ENCODE measurements around the gene DAPL1. TPM values are rescaled to one million over a fixed set of nuclear protein-coding genes. Genes with fewer than 3 reads are reported as not detected.

Gene DAPL1
- polyA plus RNA-seq, 3 donors: not detected

GRCh38 chr2:158746488-158746887, 48.6 kb upstream of the DAPL1 start:
- Histone ChIP-seq H3K27ac (ENCODE audit: low read depth in 1 of 2, low read length in 2 of 2) (no peak overlapping the region), H3K9me3 (replicated peaks in 1 of 2; ENCODE audit: control insufficient read depth in 1 of 2, insufficient read depth in 1 of 2, low read length in 2 of 2) (no peaks in the 10 kb centered on the region), H3K4me2 (replicated peaks; ENCODE audit: extremely low read depth, low read length, poor library complexity, severe bottlenecking) (no peak overlapping the region), H3K27me3 (ENCODE audit: control insufficient read depth in 2 of 2, insufficient read depth in 2 of 2, low read length in 2 of 2) (peaks cover 0 to 3% of the 10 kb centered on the region in 2 donors), H3K9ac (ENCODE audit: insufficient read depth, low read length, poor library complexity, severe bottlenecking) (no peak overlapping the region), H3K4me1 (ENCODE audit: control insufficient read depth in 1 of 2, insufficient read depth in 2 of 2, low read length in 2 of 2) (no peaks in the 10 kb centered on the region), H3K79me2 (ENCODE audit: insufficient read depth, low read length) (no peaks in the 10 kb centered on the region), H4K20me1 (ENCODE audit: insufficient read depth, low read length) (no peaks in the 10 kb centered on the region), H3K4me3 (replicated peaks in 1 of 3; ENCODE audit: low read depth in 2 of 3, low read length in 3 of 3) (no peak overlapping the region), H2AFZ (ENCODE audit: insufficient read depth, low read depth, low read length, poor library complexity, severe bottlenecking) (no peak overlapping the region), H3K36me3 (replicated peaks in 1 of 2; ENCODE audit: control insufficient read depth in 1 of 2, insufficient read depth in 2 of 2, low read length in 2 of 2) (no peaks in the 10 kb centered on the region)
- TF ChIP-seq CTCF (IDR thresholded peaks at IDR 0.05): no peak
- Mint-ChIP-seq H3K4me3 (no peak overlapping the region), H3K36me3 (no peaks in the 10 kb centered on the region), H3K4me1 (peaks cover 10% of the 10 kb centered on the region), H3K27ac (no peak overlapping the region), H3K9me3 (peaks cover 0 to 5% (median 0%) of the 10 kb centered on the region in 7 donors), H3K27me3 (ENCODE audit: low read depth in 3 of 3) (peaks cover 8 to 24% (median 10%) of the 10 kb centered on the region in 3 donors)
- intact Hi-C loops (cut with micrococcal nuclease): no loop called here
- 100% methylated on average over 1 of the region's 6 CpGs for WGBS (ENCODE audit: insufficient coverage)
- no peak for DNase-seq

GRCh38 chr2:158747281-158747680, 47.8 kb upstream of the DAPL1 start:
- no peaks in the 10 kb centered on the region for H3K79me2 ChIP-seq (ENCODE audit: insufficient read depth, low read length)
- peaks cover 0 to 3% of the 10 kb centered on the region in 2 donors for H3K27me3 ChIP-seq (ENCODE audit: control insufficient read depth in 2 of 2, insufficient read depth in 2 of 2, low read length in 2 of 2)
- Mint-ChIP-seq H3K27me3 (ENCODE audit: low read depth in 3 of 3) (peaks cover 7 to 21% (median 10%) of the 10 kb centered on the region in 3 donors), H3K4me3 (no peak overlapping the region), H3K36me3 (no peaks in the 10 kb centered on the region), H3K27ac (no peak overlapping the region), H3K4me1 (peaks cover 10% of the 10 kb centered on the region), H3K9me3 (peaks cover 0 to 5% (median 0%) of the 10 kb centered on the region in 7 donors)
- no peak overlapping the region for H2AFZ ChIP-seq (ENCODE audit: insufficient read depth, low read depth, low read length, poor library complexity, severe bottlenecking)
- H3K4me1 ChIP-seq (ENCODE audit: control insufficient read depth in 1 of 2, insufficient read depth in 2 of 2, low read length in 2 of 2): no peaks in the 10 kb centered on the region
- TF ChIP-seq CTCF (IDR thresholded peaks at IDR 0.05): no peak
- H3K27ac ChIP-seq (ENCODE audit: low read depth in 1 of 2, low read length in 2 of 2): no peak overlapping the region
- H3K36me3 ChIP-seq (replicated peaks in 1 of 2; ENCODE audit: control insufficient read depth in 1 of 2, insufficient read depth in 2 of 2, low read length in 2 of 2): no peaks in the 10 kb centered on the region
- no peak overlapping the region for H3K9ac ChIP-seq (ENCODE audit: insufficient read depth, low read length, poor library complexity, severe bottlenecking)
- H3K4me2 ChIP-seq (replicated peaks; ENCODE audit: extremely low read depth, low read length, poor library complexity, severe bottlenecking): no peak overlapping the region
- no peak overlapping the region for H3K4me3 ChIP-seq (replicated peaks in 1 of 3; ENCODE audit: low read depth in 2 of 3, low read length in 3 of 3)
- DNase-seq: no peak
- no CpG with 5 or more reads among the region's 2 CpGs for WGBS (ENCODE audit: insufficient coverage)
- intact Hi-C loops (cut with micrococcal nuclease): no loop called here
- H3K9me3 ChIP-seq (replicated peaks in 1 of 2; ENCODE audit: control insufficient read depth in 1 of 2, insufficient read depth in 1 of 2, low read length in 2 of 2): no peaks in the 10 kb centered on the region
- H4K20me1 ChIP-seq (ENCODE audit: insufficient read depth, low read length): no peaks in the 10 kb centered on the region

Measured in CD14-positive monocyte (primary cell).